ENCODE data around the gene BIVM. TPM values are rescaled to one million over a fixed set of nuclear protein-coding genes. Genes with fewer than 3 reads are reported as not detected.

The BIVM gene, protein sequence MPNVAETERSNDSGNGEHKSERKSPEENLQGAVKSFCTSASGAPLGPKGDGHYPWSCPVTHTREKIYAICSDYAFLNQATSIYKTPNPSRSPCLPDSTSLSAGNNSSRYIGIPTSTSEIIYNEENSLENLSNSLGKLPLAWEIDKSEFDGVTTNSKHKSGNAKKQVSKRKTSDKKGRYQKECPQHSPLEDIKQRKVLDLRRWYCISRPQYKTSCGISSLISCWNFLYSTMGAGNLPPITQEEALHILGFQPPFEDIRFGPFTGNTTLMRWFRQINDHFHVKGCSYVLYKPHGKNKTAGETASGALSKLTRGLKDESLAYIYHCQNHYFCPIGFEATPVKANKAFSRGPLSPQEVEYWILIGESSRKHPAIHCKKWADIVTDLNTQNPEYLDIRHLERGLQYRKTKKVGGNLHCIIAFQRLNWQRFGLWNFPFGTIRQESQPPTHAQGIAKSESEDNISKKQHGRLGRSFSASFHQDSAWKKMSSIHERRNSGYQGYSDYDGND
- total RNA-seq, result 11.1 and 16.0 TPM in 2 replicates

DNA sequence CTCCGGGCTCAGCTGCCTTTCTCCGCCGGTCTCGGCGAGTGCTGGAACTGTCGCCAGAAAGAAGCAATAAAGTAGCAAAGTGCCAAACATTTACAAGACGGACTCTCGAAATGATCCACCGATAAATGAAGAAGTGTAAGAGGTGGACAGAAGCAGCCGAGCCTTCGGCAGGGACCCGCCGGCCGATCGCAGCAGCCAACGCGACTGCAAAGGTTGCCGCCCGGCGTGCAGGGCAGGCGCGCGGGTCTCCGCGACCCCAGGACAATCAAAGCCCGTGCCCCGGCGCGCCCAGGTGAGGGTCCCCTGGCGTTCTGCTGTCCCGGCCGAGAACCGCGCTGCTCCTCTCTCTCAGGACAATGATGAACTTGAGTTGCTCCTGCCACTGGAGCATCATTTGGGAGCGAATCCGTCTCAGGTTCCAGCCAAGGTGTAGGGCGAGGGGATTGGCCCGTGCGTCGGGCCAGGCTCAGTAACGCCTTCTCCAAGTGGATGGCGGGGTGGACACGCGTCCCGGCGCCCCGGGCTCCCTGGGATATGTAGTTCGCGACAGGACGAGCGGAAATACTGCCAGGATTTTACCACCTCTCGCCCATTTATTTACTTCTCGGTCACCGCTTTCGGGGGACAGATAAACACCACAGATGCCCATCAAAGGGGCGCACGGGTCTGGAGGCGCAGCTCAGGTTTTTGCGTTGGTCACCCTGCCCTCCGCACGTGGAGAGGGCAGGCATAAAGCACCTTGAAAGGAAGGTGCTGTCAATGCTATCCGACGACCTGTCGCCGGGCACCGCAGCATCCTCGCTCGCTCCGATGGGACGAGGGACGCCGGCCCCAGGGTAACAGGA, at the start of gene BIVM, which contains the start of gene POGLUT2:
BIVM (plus strand) TSS at position 539 of the 845 bp plus-strand sequence. CDS start 8,149 bp downstream, outside the sequence.
POGLUT2 (minus strand) TSS at position 396 of the 845 bp plus-strand sequence; CDS start at position 90, 306 bp downstream.

DNA sequence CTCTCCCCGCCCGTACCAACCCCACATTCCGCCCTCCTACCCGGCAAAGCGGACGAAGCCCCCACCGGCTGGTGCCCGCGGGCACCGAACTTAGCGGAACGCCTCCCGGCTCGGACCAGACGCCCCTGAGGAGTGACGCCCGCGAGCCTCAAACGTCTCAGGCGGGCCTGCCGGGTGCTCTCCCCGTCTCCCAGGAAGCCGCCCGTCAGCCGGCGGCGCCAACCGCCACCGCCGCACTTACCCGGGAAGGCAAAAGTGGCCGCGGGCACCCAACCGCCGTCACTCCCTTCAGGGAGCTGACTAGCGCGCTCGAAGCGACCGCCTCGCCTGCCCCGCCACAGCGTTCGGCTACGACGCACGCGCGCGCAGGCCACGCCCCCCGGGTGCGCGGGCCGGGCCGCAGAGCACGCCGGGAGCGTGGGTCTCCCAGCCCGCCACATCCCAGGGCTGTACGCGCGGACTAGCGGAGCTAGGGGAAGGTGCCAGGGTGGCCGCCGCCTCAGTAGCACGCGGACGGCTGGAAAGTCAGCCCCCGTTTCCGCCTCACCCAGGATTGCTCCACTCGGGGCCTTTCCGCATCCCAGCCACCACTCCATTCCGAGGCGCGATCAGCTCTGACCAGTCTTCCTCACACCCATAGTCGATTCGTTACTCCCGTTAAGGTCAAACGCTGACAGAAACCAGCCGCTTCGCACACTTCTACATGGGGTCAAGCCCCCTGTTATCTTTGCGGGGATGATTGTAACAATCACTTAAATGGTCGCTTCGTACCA, 25.3 kb upstream of the BIVM start, which contains the start of gene TEX30:
TEX30 (minus strand) TSS at position 346 of the 773 bp plus-strand sequence. CDS start 3,760 bp downstream, outside the sequence.

DNA sequence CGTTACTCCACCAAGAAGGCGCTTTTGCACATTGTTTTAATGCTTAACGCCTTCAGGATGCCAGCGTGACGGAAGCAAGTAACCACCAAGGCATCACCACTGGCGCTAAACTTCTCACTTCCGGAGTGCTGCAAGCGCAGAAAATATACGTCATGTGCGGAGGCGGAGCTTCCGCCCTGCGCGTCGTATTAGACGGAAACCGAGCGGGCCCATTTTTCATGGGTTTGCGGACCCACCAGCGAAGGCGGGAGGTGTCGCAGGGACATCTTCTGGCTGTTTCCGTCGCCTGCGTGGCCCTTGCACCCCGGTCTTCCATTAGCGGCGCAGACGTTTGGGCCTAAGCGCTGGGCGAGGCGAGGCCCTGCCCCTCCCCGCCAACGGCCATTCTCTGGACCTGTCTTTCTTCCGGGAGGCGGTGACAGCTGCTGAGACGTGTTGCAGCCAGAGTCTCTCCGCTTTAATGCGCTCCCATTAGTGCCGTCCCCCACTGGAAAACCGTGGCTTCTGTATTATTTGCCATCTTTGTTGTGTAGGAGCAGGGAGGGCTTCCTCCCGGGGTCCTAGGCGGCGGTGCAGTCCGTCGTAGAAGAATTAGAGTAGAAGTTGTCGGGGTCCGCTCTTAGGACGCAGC, 46.8 kb downstream of the BIVM start, which contains the start of gene ERCC5:
ERCC5 (plus strand) TSS at position 403 of the 631 bp plus-strand sequence. CDS start 235 bp downstream, outside the sequence.

Other genes with a start within 250 kb of the BIVM start
- 33.0 and 34.1 TPM in 2 replicates for gene TPP2, start 202.1 kb upstream of the BIVM start, total RNA-seq
- not detected in 2 replicates for gene METTL21C, start 104.1 kb upstream of the BIVM start, total RNA-seq
- gene TEX30, start 25.3 kb upstream of the BIVM start, total RNA-seq, result 10.2 and 11.6 TPM in 2 replicates
- 5.1 TPM in 2 replicates for gene POGLUT2, start 143 bp upstream of the BIVM start, total RNA-seq
- gene ERCC5, start 46.9 kb downstream of the BIVM start, total RNA-seq, result 34.0 and 51.8 TPM in 2 replicates